HCEC 1CT (cell line): ENCODE measurements around the gene ANXA5.
"Not testable (repeated sequence)": the region's sequence is repeated elsewhere in the genome, so short reads cannot be mapped to it uniquely, and the experiment has no call there.

Experiments used
- DNase-seq: peaks from one replicate; pipeline ENCODE4 v3.0.0-alpha.2; 2017

The ANXA5 gene

GRCh38 chr4:121676345-121677075, 20.3 kb downstream of the ANXA5 start:
- DNase-seq = no peak

- DNase-seq = no peak
Measured at GRCh38 chr4:121675715-121676114, 21.1 kb downstream of the ANXA5 start.

- no peak for DNase-seq
Measured at GRCh38 chr4:121674696-121675095, 22.1 kb downstream of the ANXA5 start.

GRCh38 chr4:121674191-121674590, 22.6 kb downstream of the ANXA5 start:
- no peak for DNase-seq

GRCh38 chr4:121669163-121669550, 27.6 kb downstream of the ANXA5 start:
- no peak for DNase-seq

GRCh38 chr4:121668368-121669162, 28.2 kb downstream of the ANXA5 start:
- DNase-seq = peak; percentile 94

GRCh38 chr4:121666091-121666679, 30.6 kb downstream of the ANXA5 start:
- no peak for DNase-seq

GRCh38 chr4:121665371-121665770, 31.4 kb downstream of the ANXA5 start:
- no peak for DNase-seq

GRCh38 chr4:121662225-121662624, 34.6 kb downstream of the ANXA5 start:
- no peak for DNase-seq

GRCh38 chr4:121660175-121660933, 36.4 kb downstream of the ANXA5 start:
- DNase-seq = not testable (repeated sequence)

GRCh38 chr4:121658125-121658524, 38.7 kb downstream of the ANXA5 start:
- DNase-seq = no peak

GRCh38 chr4:121656269-121656641, 40.5 kb downstream of the ANXA5 start:
- DNase-seq = peak; percentile 35

- no peak for DNase-seq
Measured at GRCh38 chr4:121655320-121656268, 41.2 kb downstream of the ANXA5 start.

GRCh38 chr4:121654738-121655137, 42.0 kb downstream of the ANXA5 start:
- DNase-seq = no peak

GRCh38 chr4:121653986-121654385, 42.8 kb downstream of the ANXA5 start:
- no peak for DNase-seq

- no peak for DNase-seq
Measured at GRCh38 chr4:121653214-121653613, 43.6 kb downstream of the ANXA5 start.

GRCh38 chr4:121651597-121651996, 45.2 kb downstream of the ANXA5 start:
- no peak for DNase-seq

- DNase-seq = no peak
Measured at GRCh38 chr4:121650741-121651140, 46.0 kb downstream of the ANXA5 start.

- DNase-seq = no peak
Measured at GRCh38 chr4:121648516-121648915, 48.3 kb downstream of the ANXA5 start.

- no peak for DNase-seq
Measured at GRCh38 chr4:121642876-121643585, 53.7 kb downstream of the ANXA5 start.

- DNase-seq = no peak
Measured at GRCh38 chr4:121642292-121642691, 54.5 kb downstream of the ANXA5 start.
